ENCODE measurements around the gene TLCD3A.

Gene TLCD3A

GRCh38 chr17:705863-706262 is 26.5 kb upstream of the TLCD3A start:
- no peak for DNase-seq (ENCODE audit: low read depth in 2 of 3, low spot score in 1 of 3)

GRCh38 chr17:708132-708531 is 24.3 kb upstream of the TLCD3A start:
- DNase-seq (ENCODE audit: low read depth in 2 of 3, low spot score in 1 of 3), result no peak

GRCh38 chr17:718075-718474 is 14.3 kb upstream of the TLCD3A start:
- DNase-seq (ENCODE audit: low read depth in 2 of 3, low spot score in 1 of 3), result no peak

DNA sequence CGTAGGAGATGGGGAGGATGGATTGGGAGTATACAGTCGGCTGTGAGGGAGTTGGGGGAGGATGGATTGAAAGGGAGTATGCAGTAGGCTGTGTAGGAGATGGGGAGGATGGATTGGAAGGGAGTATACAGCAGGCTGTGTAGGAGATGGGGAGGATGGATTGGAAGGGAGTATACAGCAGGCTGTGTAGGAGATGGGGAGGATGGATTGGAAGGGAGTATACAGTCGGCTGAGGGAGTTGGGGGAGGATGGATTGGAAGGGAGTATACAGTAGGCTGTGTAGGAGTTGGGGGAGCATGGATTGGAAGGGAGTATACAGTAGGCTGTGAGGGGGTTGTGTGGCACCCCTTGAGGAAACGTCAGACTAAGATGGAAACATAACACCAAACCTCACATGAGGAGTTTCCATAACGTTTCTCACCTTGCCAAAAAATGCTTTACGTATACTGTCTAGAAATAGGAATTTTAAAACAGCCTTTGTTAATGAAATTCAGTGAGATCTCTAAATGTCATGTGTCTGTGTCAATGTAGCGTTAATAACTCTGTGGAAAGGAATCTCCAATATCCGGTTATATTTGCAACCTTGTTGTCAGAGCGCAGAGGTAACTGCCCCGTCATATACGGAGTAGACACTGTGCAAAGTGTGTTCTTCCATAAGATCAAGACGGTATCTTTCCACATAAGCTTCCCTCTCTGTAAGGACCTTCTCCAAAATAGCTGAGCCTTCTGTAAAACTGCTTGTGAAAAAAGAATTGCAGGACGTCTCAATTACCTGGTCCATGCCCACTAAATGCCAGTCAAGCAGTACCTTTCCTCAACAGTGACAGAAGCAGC is 11.5 kb upstream of the TLCD3A start:
- no peak for DNase-seq (ENCODE audit: low read depth in 2 of 3, low spot score in 1 of 3)

- DNase-seq (ENCODE audit: low read depth in 2 of 3, low spot score in 1 of 3), result no peak
Measured at GRCh38 chr17:721540-721937, 10.9 kb upstream of the TLCD3A start.

DNA sequence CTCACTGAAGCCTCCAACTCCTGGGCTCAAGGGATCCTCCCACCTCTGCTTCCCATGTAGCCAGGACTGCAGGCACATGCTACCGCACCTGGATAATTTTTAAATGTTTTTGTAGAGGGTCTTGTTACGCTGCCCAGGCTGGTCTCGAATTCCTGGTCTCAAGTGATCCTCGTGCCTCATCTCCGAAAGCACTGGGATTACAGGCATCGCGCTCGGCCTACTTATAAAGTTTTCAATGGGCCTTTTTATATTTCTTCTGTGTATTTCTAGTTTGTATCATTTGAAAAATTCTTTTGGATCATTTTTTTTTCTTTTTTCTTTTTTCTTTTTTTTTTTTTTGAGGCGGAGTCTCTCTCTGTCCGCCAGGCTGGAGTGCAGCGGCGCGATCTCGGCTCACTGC is 7.3 kb upstream of the TLCD3A start:
- DNase-seq (ENCODE audit: low read depth in 2 of 3, low spot score in 1 of 3), result no peak

DNA sequence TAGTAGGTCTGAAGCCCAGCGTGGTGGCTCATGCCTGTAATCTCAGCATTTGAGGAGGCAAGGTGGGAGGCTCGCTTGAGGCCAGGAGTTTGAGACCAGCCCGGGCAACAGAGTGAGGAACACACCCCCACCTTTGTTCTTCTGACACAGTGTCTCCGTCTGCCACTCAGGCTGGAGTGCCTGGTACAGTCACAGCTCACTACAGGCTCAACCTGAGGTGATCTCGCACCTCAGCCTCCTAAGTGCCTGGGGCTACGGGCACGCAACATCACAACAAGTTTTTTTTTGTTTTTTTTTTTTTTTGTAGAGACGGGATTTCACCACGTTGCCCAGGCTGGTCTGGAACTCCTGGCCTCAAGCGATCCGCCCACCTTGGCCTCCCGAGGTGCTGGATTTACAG is 6.7 kb upstream of the TLCD3A start:
- no peak for DNase-seq (ENCODE audit: low read depth in 2 of 3, low spot score in 1 of 3)

DNA sequence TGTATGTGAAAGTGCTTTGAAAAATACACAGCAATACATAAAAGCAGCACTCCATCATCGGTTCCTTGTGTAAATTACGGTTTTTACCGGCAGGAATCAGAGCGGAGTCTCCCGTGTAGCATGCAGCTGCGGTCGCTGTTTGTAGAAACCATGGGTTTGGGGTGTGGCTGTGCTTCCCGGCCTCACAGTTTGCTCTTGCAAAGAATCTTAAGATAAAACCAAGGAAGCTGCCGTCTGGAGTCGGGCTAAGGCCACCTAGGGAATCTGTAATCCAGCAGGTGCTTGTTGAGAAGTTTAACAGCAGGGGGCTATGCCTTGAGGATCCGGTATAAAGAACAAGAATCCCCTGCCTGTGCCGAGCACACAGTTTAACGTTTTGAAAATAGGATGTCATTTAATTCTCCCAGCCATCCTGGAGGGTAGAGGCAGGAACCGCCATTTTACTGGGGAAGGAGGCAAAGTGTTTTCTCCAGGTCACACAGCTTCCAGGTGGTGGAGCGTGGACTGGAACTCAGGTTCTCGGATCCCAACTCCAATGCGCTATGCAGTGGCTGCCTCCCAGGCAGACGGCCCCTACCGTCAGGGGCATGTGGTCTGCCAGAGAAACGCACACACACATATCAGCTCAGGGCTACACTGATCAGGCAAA is 6.0 kb upstream of the TLCD3A start:
- DNase-seq (ENCODE audit: low read depth in 2 of 3, low spot score in 1 of 3), result no peak

DNA sequence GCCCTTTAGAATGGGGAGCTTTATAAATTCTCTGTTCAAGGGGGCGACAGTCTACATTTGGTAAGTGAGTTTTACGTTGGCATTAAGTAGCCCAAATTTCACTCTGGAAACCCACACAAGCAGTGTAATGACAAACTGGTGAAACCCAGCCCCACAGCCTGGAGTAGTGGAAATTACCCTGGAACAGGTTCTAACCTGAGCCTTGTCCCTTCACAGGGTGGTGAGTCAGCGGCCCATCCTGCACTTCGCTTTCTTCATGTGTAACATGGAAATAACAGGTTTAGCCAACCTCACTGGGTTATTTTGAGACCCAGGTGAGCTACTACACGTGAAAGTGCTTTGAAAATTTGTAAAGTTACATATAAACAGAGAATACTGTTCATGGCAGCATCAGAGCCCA is 3.5 kb upstream of the TLCD3A start:
- no peak for DNase-seq (ENCODE audit: low read depth in 2 of 3, low spot score in 1 of 3)

DNA sequence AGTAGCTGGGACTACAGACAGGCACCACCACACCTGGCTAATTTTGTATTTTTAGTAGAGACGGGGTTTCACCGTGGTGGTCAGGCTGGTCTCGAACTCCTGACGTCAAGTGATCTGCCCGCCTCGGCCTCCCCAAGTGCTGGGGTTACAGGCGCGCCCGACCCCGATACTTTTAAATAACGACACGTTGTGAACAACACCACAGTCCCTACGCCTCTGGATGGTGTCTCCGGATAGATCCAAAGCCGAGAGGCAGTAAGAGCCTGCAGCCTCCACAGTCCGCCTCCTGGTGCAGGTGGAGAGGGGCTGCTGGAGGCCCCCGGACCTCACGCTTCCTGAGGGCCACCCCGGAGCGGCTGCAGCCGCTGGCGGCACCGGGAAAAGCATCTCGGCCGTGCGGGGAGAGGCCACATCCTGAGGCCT is 741 bp upstream of the TLCD3A start:
- DNase-seq (ENCODE audit: low read depth in 2 of 3, low spot score in 1 of 3), result no peak

- DNase-seq (ENCODE audit: low read depth in 2 of 3, low spot score in 1 of 3), result peak; percentile 43 to 44 (median 44)
Measured at GRCh38 chr17:732902-733720, 715 bp downstream of the TLCD3A start.

GRCh38 chr17:733743-734142 is 1.3 kb downstream of the TLCD3A start:
- no peak for DNase-seq (ENCODE audit: low read depth in 2 of 3, low spot score in 1 of 3)

GRCh38 chr17:737561-738113 is 5.2 kb downstream of the TLCD3A start:
- DNase-seq (ENCODE audit: low read depth in 2 of 3, low spot score in 1 of 3), result no peak

DNA sequence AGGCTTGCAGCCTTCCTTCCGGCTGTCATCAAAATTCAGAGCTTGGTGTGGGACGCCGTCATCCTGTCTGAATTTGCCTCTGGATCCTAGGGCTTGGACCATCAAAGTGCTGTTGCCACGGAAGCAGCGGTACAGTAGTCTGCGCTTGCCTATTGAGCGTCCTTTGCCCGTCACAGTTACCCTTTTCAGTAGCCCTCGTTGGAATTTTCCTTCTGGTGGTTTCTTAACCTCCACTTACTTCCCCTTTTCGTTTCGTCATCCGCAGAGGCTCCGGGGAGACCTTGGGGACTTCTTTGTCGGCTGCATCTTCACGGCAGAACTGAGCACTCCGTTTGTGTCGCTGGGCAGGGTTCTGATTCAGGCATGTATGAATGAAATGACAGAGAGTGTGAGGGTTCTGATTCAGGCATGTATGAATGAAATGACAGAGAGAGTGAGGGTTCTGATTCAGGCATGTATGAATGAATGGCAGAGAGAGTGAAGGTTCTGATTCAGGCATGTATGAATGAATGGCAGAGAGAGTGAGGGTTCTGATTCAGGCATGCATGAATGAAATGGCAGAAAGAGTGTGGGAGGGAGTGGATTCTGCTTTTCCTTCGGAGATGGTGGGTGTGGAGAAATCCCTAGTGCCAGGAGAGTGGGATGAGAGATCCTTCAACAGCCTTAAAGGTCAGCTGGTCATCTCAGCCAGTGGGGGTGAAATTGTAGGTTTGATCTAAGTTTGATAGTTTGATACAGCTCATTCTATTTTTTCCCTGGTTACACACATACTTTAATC is 8.0 kb downstream of the TLCD3A start:
- peak in 1 of 3 donors; percentile 31 for DNase-seq (ENCODE audit: low read depth in 2 of 3, low spot score in 1 of 3)

DNA sequence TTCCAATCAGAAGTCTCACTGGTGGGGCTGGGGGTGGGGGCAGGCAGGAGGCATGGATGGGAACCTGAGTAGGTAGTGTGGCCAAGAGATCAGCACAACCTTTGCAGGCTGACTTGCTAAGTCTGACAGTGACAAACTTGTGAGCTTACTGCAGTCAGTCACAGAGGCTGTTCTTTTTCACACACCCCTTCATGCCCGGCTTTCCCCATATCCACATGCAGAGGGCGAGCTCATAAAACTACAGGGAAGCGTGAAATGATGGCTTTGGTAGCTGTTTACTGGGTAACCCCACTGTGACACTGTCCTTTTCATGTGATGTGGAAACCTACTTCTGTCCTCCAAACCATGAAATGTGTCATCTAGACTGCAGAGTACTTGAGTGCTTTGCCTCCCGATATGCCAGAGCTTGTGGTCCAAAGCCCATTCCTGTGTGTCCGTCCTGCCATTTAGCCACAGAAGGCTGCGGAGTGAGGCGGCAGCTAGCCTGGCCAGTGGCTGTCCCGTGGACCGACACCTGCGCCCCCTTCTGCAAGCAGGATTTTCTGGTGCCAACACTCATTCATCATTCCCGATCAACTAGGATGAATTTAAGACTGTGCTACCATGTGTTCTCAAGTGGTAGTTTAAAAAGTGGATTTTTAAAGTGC is 9.9 kb downstream of the TLCD3A start:
- DNase-seq (ENCODE audit: low read depth in 2 of 3, low spot score in 1 of 3), result no peak

DNA sequence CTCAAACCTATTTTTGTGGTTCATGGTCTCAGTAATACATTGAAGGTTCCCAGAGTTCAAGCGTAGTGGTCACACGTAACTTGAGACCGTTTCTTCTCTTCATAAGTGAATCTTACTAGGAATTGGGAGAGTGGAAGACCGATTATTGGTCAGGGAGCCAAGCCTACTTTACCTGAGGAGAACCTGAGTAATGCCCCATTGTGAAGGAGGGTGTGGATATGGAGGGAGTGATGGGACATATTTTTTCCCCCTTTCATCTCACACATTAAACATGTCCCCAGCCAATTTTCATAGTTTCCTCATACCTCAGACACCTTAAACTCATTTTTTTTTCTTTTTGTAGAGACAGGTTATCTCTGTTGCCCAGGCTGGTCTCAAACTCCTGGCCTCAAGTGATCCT is 10.7 kb downstream of the TLCD3A start:
- no peak for DNase-seq (ENCODE audit: low read depth in 2 of 3, low spot score in 1 of 3)

- no peak for DNase-seq (ENCODE audit: low read depth in 2 of 3, low spot score in 1 of 3)
Measured at GRCh38 chr17:744937-745336, 12.5 kb downstream of the TLCD3A start.

DNA sequence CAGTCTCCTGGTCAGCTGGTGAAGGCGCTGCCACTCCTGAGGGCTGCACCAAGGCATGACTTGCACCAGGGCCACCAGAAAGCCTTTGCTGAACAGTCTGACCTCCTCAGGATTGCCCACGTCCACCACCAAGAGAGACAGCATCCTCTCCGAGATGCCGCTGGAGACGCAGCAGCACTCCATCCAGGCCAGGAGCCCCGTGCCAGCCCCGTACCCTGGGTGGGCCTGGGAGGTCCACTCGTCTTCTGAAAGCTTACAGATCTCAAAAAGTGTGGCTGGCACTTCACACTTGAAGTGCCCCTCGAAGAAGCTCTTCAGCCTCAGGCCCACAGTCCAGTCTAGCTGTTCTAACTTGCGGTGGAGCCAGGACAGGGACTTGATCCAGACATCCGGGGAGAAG is 13.0 kb downstream of the TLCD3A start:
- DNase-seq (ENCODE audit: low read depth in 2 of 3, low spot score in 1 of 3), result no peak

- DNase-seq (ENCODE audit: low read depth in 2 of 3, low spot score in 1 of 3), result no peak
Measured at GRCh38 chr17:746181-746580, 13.8 kb downstream of the TLCD3A start.

All from stimulated activated CD4-positive, alpha-beta T cell treated with anti-CD3 and anti-CD28 coated beads, Interleukin-12 subunit alpha, Interleukin-12 subunit beta, amount 100 ng/mL, for 48 hours (primary cell).